Astrocyte (in vitro differentiated cells and primary cell): ENCODE data around the gene ARAP1. TPM values are rescaled to one million over a fixed set of nuclear protein-coding genes. Genes with fewer than 3 reads are reported as not detected.

ENCODE experiments used
- DNase-seq: peaks from one replicate; pipeline ENCODE4 v3.0.0-alpha.2; 2010; ENCODE audit warnings: low read depth
- FAIRE-seq: peaks from 2 replicates; lab custom pipeline; 2011; peaks lifted over from hg19 to GRCh38; lab: Jason Lieb, UNC
- H2AFZ ChIP-seq: 2 replicates; pipeline ENCODE4 v1.6.0; 2012; ENCODE audit warnings: low read depth, low read length, inconsistent platforms
- H3K27ac ChIP-seq: 2 replicates; pipeline ENCODE4 v1.5.1; 2011; ENCODE audit warnings: low read depth, low read length, inconsistent platforms
- H3K27me3 ChIP-seq: 2 replicates; pipeline ENCODE4 v1.6.0; 2011; ENCODE audit warnings: low read length, inconsistent platforms; ENCODE audit not compliant: insufficient read depth
- H3K36me3 ChIP-seq: 2 replicates; pipeline ENCODE4 v1.5.1; 2011; ENCODE audit warnings: low read length, inconsistent platforms; ENCODE audit not compliant: insufficient read depth
- H3K4me1 ChIP-seq: 2 replicates; pipeline ENCODE4 v1.5.1; 2011; ENCODE audit warnings: low read length, inconsistent platforms; ENCODE audit not compliant: insufficient read depth
- H3K4me2 ChIP-seq: 2 replicates; pipeline ENCODE4 v1.6.0; 2012; ENCODE audit warnings: low read length, inconsistent platforms
- H3K4me3 ChIP-seq: 2 replicates; pipeline ENCODE4 v1.5.1; 2011; ENCODE audit warnings: low read depth, mild to moderate bottlenecking, low read length, inconsistent platforms; ENCODE audit not compliant: insufficient read depth
- H3K79me2 ChIP-seq: 2 replicates; pipeline ENCODE4 v1.6.0; 2012; ENCODE audit warnings: mild to moderate bottlenecking, low read length, inconsistent platforms; ENCODE audit not compliant: insufficient read depth
- H3K9ac ChIP-seq: 2 replicates; pipeline ENCODE4 v1.6.0; 2012; ENCODE audit warnings: mild to moderate bottlenecking, low read length, inconsistent platforms
- H3K9me3 ChIP-seq: 2 replicates; pipeline ENCODE4 v1.5.1; 2012; ENCODE audit warnings: low read depth, mild to moderate bottlenecking, low read length, inconsistent platforms; ENCODE audit not compliant: insufficient read depth
- H4K20me1 ChIP-seq: 2 replicates; pipeline ENCODE4 v1.6.0; 2012; ENCODE audit warnings: low read length, inconsistent platforms; ENCODE audit not compliant: insufficient read depth
- H3K27ac Mint-ChIP-seq: one replicate; pipeline ENCODE4 v1.8.0; 2021; ENCODE audit warnings: mild to moderate bottlenecking, mixed read lengths; ENCODE audit not compliant: unreplicated experiment
- H3K27me3 Mint-ChIP-seq: one replicate; pipeline ENCODE4 v1.8.0; 2021; ENCODE audit warnings: low read depth, mixed read lengths; ENCODE audit not compliant: unreplicated experiment
- H3K36me3 Mint-ChIP-seq: one replicate; pipeline ENCODE4 v1.8.0; 2021; ENCODE audit warnings: low read depth, mixed read lengths; ENCODE audit not compliant: unreplicated experiment
- H3K4me1 Mint-ChIP-seq: one replicate; pipeline ENCODE4 v1.8.0; 2021; ENCODE audit warnings: low read depth, mixed read lengths; ENCODE audit not compliant: unreplicated experiment
- H3K4me3 Mint-ChIP-seq: one replicate; pipeline ENCODE4 v1.8.0; 2021; ENCODE audit warnings: mild to moderate bottlenecking, moderate library complexity, mixed read lengths; ENCODE audit not compliant: unreplicated experiment
- H3K9me3 Mint-ChIP-seq: one replicate; pipeline ENCODE4 v1.8.0; 2021; ENCODE audit warnings: mild to moderate bottlenecking, mixed read lengths; ENCODE audit not compliant: unreplicated experiment
- EZH2 ChIP-seq: IDR thresholded peaks from 2 replicates; pipeline ENCODE4 v1.6.1; 2012; ENCODE audit warnings: mild to moderate bottlenecking, low read length, inconsistent platforms; ENCODE audit not compliant: insufficient read depth
- total RNA-seq: library from RNA; stranded (reverse); gene quantifications from 2 replicates; pipeline ENCODE4 v1.2.1, GENCODE V29; 2021
- TF ChIP-seq, protein P1 (sequence below): IDR thresholded peaks from 2 replicates; pipeline ENCODE4 v1.5.1; 2011; ENCODE audit warnings: low read depth, mild to moderate bottlenecking, inconsistent platforms, low read length, moderate library complexity; ENCODE audit not compliant: insufficient read depth

Gene ARAP1
- total RNA-seq, 1 donor from 2014 or later: 31.9 TPM

DNA sequence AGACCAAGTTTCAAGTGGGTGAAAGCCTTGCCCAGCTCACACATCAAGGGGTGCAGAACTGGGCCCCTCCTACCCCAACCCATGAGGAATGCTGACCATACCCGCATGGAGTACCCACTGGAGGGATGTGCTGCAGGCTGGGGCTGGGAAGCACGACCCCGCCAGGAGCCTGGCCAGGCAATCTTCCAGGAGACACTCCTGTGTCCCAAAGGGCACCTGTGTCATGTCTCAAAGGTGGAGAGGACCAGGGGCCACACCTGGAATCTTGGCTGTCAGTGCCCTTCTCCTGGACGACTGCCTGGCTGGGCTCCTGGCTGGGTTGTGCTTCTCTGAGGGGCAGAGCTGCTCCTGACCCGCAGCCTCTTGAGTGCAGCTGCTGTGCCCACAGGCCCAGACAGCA is 6.7 kb downstream of the ARAP1 start:
- H3K27me3 Mint-ChIP-seq: peaks cover 3% of the 10 kb centered on the region
- DNase-seq: no peak
- H3K36me3 Mint-ChIP-seq: peaks cover 14% of the 10 kb centered on the region
- H3K4me2 ChIP-seq: no peak overlapping the region
- no peak for TF ChIP-seq EZH2
- TF ChIP-seq, protein P1, sequence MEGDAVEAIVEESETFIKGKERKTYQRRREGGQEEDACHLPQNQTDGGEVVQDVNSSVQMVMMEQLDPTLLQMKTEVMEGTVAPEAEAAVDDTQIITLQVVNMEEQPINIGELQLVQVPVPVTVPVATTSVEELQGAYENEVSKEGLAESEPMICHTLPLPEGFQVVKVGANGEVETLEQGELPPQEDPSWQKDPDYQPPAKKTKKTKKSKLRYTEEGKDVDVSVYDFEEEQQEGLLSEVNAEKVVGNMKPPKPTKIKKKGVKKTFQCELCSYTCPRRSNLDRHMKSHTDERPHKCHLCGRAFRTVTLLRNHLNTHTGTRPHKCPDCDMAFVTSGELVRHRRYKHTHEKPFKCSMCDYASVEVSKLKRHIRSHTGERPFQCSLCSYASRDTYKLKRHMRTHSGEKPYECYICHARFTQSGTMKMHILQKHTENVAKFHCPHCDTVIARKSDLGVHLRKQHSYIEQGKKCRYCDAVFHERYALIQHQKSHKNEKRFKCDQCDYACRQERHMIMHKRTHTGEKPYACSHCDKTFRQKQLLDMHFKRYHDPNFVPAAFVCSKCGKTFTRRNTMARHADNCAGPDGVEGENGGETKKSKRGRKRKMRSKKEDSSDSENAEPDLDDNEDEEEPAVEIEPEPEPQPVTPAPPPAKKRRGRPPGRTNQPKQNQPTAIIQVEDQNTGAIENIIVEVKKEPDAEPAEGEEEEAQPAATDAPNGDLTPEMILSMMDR: no peak
- no peaks in the 10 kb centered on the region for H3K9me3 Mint-ChIP-seq
- no peak overlapping the region for H3K27ac Mint-ChIP-seq
- H3K79me2 ChIP-seq: peaks cover 26% of the 10 kb centered on the region
- no peak overlapping the region for H3K4me3 Mint-ChIP-seq
- no peak overlapping the region for H2AFZ ChIP-seq
- FAIRE-seq: no peak
- no peaks in the 10 kb centered on the region for H3K36me3 ChIP-seq
- H3K9me3 ChIP-seq: no peaks in the 10 kb centered on the region
- H3K9ac ChIP-seq: no peak overlapping the region
- H3K4me1 ChIP-seq: peaks cover 13% of the 10 kb centered on the region
- peaks cover 27% of the 10 kb centered on the region for H3K4me1 Mint-ChIP-seq
- no peaks in the 10 kb centered on the region for H3K27me3 ChIP-seq
- H4K20me1 ChIP-seq: peaks cover 65% of the 10 kb centered on the region
- H3K27ac ChIP-seq: no peak overlapping the region
- H3K4me3 ChIP-seq: no peak overlapping the region

- H3K27ac Mint-ChIP-seq: no peak overlapping the region
- no peak overlapping the region for H3K9ac ChIP-seq
- peaks cover 32% of the 10 kb centered on the region for H3K4me1 Mint-ChIP-seq
- no peak overlapping the region for H3K4me2 ChIP-seq
- H3K9me3 Mint-ChIP-seq: no peaks in the 10 kb centered on the region
- H3K4me1 ChIP-seq: peaks cover 19% of the 10 kb centered on the region
- no peak overlapping the region for H3K27ac ChIP-seq
- DNase-seq (no peak), FAIRE-seq (no peak)
- no peak for TF ChIP-seq EZH2
- TF ChIP-seq, protein P1: no peak
- peaks cover 29% of the 10 kb centered on the region for H3K79me2 ChIP-seq
- H3K9me3 ChIP-seq: no peaks in the 10 kb centered on the region
- H4K20me1 ChIP-seq: peaks cover 67% of the 10 kb centered on the region
- H2AFZ ChIP-seq: no peak overlapping the region
- H3K4me3 Mint-ChIP-seq: no peak overlapping the region
- H3K27me3 ChIP-seq: no peaks in the 10 kb centered on the region
- no peak overlapping the region for H3K4me3 ChIP-seq
- H3K36me3 Mint-ChIP-seq: peaks cover 14% of the 10 kb centered on the region
- no peaks in the 10 kb centered on the region for H3K36me3 ChIP-seq
- peaks cover 3% of the 10 kb centered on the region for H3K27me3 Mint-ChIP-seq
Observed at GRCh38 chr11:72744474-72744873, 7.7 kb downstream of the ARAP1 start.

GRCh38 chr11:72743321-72744221 is 8.6 kb downstream of the ARAP1 start:
- Histone ChIP-seq H3K9me3 (no peaks in the 10 kb centered on the region), H3K4me2 (no peak overlapping the region), H3K36me3 (no peaks in the 10 kb centered on the region), H3K9ac (no peak overlapping the region), H2AFZ (no peak overlapping the region), H3K4me1 (peaks cover 20% of the 10 kb centered on the region), H3K27me3 (no peaks in the 10 kb centered on the region), H4K20me1 (peaks cover 67% of the 10 kb centered on the region), H3K79me2 (peaks cover 38% of the 10 kb centered on the region), H3K27ac (no peak overlapping the region), H3K4me3 (no peak overlapping the region)
- Mint-ChIP-seq H3K4me3 (no peak overlapping the region), H3K27me3 (peaks cover 3% of the 10 kb centered on the region), H3K27ac (no peak overlapping the region), H3K4me1 (peaks cover 32% of the 10 kb centered on the region), H3K9me3 (no peaks in the 10 kb centered on the region), H3K36me3 (peaks cover 11% of the 10 kb centered on the region)
- TF ChIP-seq, protein P1: no peak
- TF ChIP-seq EZH2: no peak
- DNase-seq (no peak), FAIRE-seq (no peak)
